GM23338 (cell line): ENCODE data around the gene LETMD1. TPM values are rescaled to one million over a fixed set of nuclear protein-coding genes. Genes with fewer than 3 reads are reported as not detected.

Experiments used
- ATAC-seq: fragments of 200-7000 bp; cut with Tn5 transposase; 3 replicates; pipeline ENCODE4 v1.9.1; 2020
- DNase-seq: peaks from one replicate; pipeline ENCODE4 v3.0.0-alpha.2; 2015; ENCODE audit warnings: low spot score
- H2AFZ ChIP-seq: fragments of 200-600 bp; sonication (generic); 2 replicates; pipeline ENCODE4 v1.8.0; 2016; ENCODE audit warnings: antibody characterized with exemption, mild to moderate bottlenecking, moderate library complexity
- H3F3A ChIP-seq: fragments of 200-600 bp; sonication (generic); replicated peaks from 2 replicates; pipeline ENCODE4 v1.8.0; 2017; ENCODE audit warnings: antibody characterized with exemption, mixed run types, low read depth
- H3K27ac ChIP-seq: fragments of 200-600 bp; sonication (generic); 2 replicates; pipeline ENCODE4 v1.6.1; 2016; ENCODE audit warnings: low read depth
- H3K27me3 ChIP-seq: fragments of 200-600 bp; sonication (generic); 2 replicates; pipeline ENCODE4 v1.8.0; 2016; ENCODE audit warnings: mild to moderate bottlenecking, mixed run types, moderate library complexity; ENCODE audit not compliant: insufficient read depth
- H3K36me3 ChIP-seq: fragments of 200-600 bp; sonication (generic); 2 replicates; pipeline ENCODE4 v1.8.0; 2016; ENCODE audit warnings: mild to moderate bottlenecking; ENCODE audit not compliant: insufficient read depth
- H3K4me1 ChIP-seq: fragments of 200-600 bp; sonication (generic); 2 replicates; pipeline ENCODE4 v1.8.0; 2016; ENCODE audit warnings: mild to moderate bottlenecking, moderate library complexity; ENCODE audit not compliant: insufficient read depth
- H3K4me2 ChIP-seq: fragments of 200-600 bp; sonication (generic); 2 replicates; pipeline ENCODE4 v1.7.1; 2017; ENCODE audit warnings: mixed run types
- H3K4me3 ChIP-seq: fragments of 200-600 bp; sonication (generic); 2 replicates; pipeline ENCODE4 v1.6.1; 2016; ENCODE audit warnings: mixed run types
- H3K79me2 ChIP-seq: fragments of 200-600 bp; sonication (generic); replicated peaks from 2 replicates; pipeline ENCODE4 v1.8.0; 2017; ENCODE audit warnings: mild to moderate bottlenecking; ENCODE audit not compliant: insufficient read depth
- H3K9me2 ChIP-seq: fragments of 200-600 bp; sonication (generic); 2 replicates; pipeline ENCODE4 v1.8.0; 2017; ENCODE audit not compliant: insufficient read depth
- H4K20me1 ChIP-seq: fragments of 200-600 bp; sonication (generic); replicated peaks from 2 replicates; pipeline ENCODE4 v1.8.0; 2017; ENCODE audit warnings: mild to moderate bottlenecking; ENCODE audit not compliant: insufficient read depth
- H3K27ac Mint-ChIP-seq: 2 replicates; pipeline ENCODE4 v1.8.0; 2020; ENCODE audit warnings: inconsistent platforms, mild to moderate bottlenecking, moderate library complexity, mixed read lengths
- H3K27me3 Mint-ChIP-seq: 3 replicates; pipeline ENCODE4 v1.8.0; 2022; ENCODE audit warnings: low read depth, mild to moderate bottlenecking, moderate library complexity, mixed read lengths, inconsistent platforms; ENCODE audit not compliant: insufficient read depth, poor library complexity
- H3K36me3 Mint-ChIP-seq: 3 replicates; pipeline ENCODE4 v1.8.0; 2021; ENCODE audit warnings: low read depth, mild to moderate bottlenecking, inconsistent platforms, moderate library complexity, mixed read lengths
- H3K4me1 Mint-ChIP-seq: 3 replicates; pipeline ENCODE4 v1.8.0; 2020; ENCODE audit warnings: mild to moderate bottlenecking, inconsistent platforms, mixed read lengths
- H3K4me3 Mint-ChIP-seq: 3 replicates; pipeline ENCODE4 v1.8.0; 2021; ENCODE audit warnings: moderate library complexity, mild to moderate bottlenecking, inconsistent platforms, mixed read lengths
- H3K9me3 Mint-ChIP-seq: 3 replicates; pipeline ENCODE4 v1.8.0; 2020; ENCODE audit warnings: moderate library complexity, mild to moderate bottlenecking, inconsistent platforms, mixed read lengths
- EZH2 ChIP-seq: fragments of 200-600 bp; sonication (generic); IDR thresholded peaks from one replicate; pipeline ENCODE4 v1.8.0; 2017; ENCODE audit warnings: antibody characterized with exemption, mild to moderate bottlenecking, low read depth; ENCODE audit not compliant: unreplicated experiment
- ZNF114 ChIP-seq: fragments of 250-450 bp; sonication (Bioruptor Pico); IDR thresholded peaks from 2 replicates; pipeline ENCODE4 v1.5.0; 2020; ENCODE audit warnings: mild to moderate bottlenecking, moderate library complexity
- ZNF331 ChIP-seq: fragments of 250-450 bp; sonication (Bioruptor Pico); IDR thresholded peaks from 2 replicates; pipeline ENCODE4 v1.5.0; 2020; ENCODE audit warnings: low read depth, mild to moderate bottlenecking, moderate library complexity
- polyA plus RNA-seq: library from polyadenylated mRNA; unstranded; fragments of >200 nt; fragmentation: Nextera tagmentation; extraction: Ambion mirVana; gene quantifications from 2 replicates; pipeline ENCODE4 v1.2.1, GENCODE V29; 2016
- total RNA-seq: library from RNA; depleted of rRNA; stranded (reverse); fragments of >200 nt; shearing (Covaris generic); gene quantifications from 2 replicates; pipeline ENCODE4 v1.2.3, GENCODE V29; 2014
- TF ChIP-seq, protein P1 (sequence below), 2 experiments: fragments of 200-600 bp in 1 of 2; sonication (generic) in 1 of 2; conservative IDR thresholded peaks; 2 replicates each; pipeline versions ENCODE4 v1.5.1 to v1.6.1; 2016 to 2017; ENCODE audit warnings: antibody characterized with exemption in 2 of 2, low read depth in 2 of 2, mild to moderate bottlenecking in 2 of 2, moderate library complexity in 1 of 2
- TF ChIP-seq, protein P2 (sequence below): IDR thresholded peaks from one replicate; pipeline ENCODE4 v1.6.1; 2018; ENCODE audit warnings: antibody characterized with exemption; ENCODE audit not compliant: unreplicated experiment

The LETMD1 gene
- total and polyA plus RNA-seq, 2 experiments from 2014 or later, result 15.7 to 29.9 TPM

DNA sequence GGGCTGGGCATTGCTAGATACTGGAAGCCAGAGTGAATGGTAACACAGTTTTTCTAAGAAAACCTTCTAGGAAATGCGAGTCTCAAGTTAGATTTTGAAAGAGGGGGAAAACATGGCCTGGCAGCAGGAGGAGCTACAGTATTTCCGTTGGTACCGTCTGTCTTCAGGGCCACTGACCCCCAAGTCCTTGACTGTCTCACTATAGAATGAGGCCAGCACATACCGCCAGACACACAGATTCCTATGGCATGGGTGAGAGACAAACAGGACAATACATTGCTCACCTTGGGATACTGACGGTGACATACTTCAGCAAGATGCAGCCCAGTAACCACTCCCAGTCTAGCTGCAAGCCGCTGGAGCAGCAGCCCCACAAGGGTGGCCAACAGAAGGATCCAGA, 43.6 kb upstream of the LETMD1 start:
- Histone ChIP-seq H4K20me1 (no peaks in the 10 kb centered on the region), H3K4me1 (peaks cover 13% of the 10 kb centered on the region), H3K79me2 (peaks cover 18% of the 10 kb centered on the region), H3K4me3 (no peak overlapping the region), H3F3A (no peaks in the 10 kb centered on the region), H3K4me2 (no peak overlapping the region), H3K9me2 (no peaks in the 10 kb centered on the region), H3K36me3 (no peaks in the 10 kb centered on the region), H3K27ac (peak overlapping the region; percentile 82), H3K27me3 (no peaks in the 10 kb centered on the region), H2AFZ (no peak overlapping the region)
- H3K4me3 Mint-ChIP-seq, result no peak overlapping the region
- H3K4me1 Mint-ChIP-seq, result peaks cover 30% of the 10 kb centered on the region
- TF ChIP-seq, protein P1, sequence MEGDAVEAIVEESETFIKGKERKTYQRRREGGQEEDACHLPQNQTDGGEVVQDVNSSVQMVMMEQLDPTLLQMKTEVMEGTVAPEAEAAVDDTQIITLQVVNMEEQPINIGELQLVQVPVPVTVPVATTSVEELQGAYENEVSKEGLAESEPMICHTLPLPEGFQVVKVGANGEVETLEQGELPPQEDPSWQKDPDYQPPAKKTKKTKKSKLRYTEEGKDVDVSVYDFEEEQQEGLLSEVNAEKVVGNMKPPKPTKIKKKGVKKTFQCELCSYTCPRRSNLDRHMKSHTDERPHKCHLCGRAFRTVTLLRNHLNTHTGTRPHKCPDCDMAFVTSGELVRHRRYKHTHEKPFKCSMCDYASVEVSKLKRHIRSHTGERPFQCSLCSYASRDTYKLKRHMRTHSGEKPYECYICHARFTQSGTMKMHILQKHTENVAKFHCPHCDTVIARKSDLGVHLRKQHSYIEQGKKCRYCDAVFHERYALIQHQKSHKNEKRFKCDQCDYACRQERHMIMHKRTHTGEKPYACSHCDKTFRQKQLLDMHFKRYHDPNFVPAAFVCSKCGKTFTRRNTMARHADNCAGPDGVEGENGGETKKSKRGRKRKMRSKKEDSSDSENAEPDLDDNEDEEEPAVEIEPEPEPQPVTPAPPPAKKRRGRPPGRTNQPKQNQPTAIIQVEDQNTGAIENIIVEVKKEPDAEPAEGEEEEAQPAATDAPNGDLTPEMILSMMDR (conservative IDR thresholded peaks at IDR 0.05; ENCODE audit: low read depth in 2 of 2), result peak; percentile 30 to 61; a peak in 3 of 4 replicates
- TF ChIP-seq ZNF114 (CRISPR knock-in tag) (no peak), EZH2 (no peak)
- ATAC-seq (peak; percentile 49), DNase-seq (peak; percentile 32)
- H3K36me3 Mint-ChIP-seq, result peaks cover 51% of the 10 kb centered on the region
- peak overlapping the region; percentile 96 for H3K27ac Mint-ChIP-seq
- peaks cover 13% of the 10 kb centered on the region for H3K27me3 Mint-ChIP-seq
- no peaks in the 10 kb centered on the region; the same call in 1 of the 3 replicates for H3K9me3 Mint-ChIP-seq

DNA sequence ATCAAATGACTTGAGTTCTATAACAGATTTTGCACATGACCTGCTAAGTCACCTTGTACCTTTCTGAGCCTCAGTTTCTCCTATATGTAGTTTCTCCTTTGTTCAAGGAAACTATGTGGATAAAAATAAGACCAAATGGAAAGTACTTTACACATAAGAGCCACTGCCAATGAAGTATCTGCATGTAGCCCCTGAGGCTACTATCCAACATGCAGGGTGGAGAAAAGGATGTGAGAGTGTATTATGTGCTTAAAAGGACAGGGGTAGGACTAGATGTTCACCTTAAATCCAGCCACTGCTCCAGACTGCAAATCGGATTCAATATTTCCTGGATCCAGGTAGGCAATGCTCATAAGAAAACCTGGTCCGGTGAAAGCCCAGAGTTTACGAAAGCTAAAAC, 43.1 kb upstream of the LETMD1 start:
- H4K20me1 ChIP-seq, result no peaks in the 10 kb centered on the region
- Mint-ChIP-seq H3K36me3 (peaks cover 50% of the 10 kb centered on the region), H3K27me3 (peaks cover 13% of the 10 kb centered on the region), H3K4me3 (no peak overlapping the region; the same call in 2 of the 3 replicates), H3K27ac (peak overlapping the region; percentile 96), H3K9me3 (no peaks in the 10 kb centered on the region; the same call in 1 of the 3 replicates), H3K4me1 (peaks cover 35% of the 10 kb centered on the region)
- H3K4me1 ChIP-seq, result peaks cover 16% of the 10 kb centered on the region
- no peaks in the 10 kb centered on the region for H3K36me3 ChIP-seq
- H3K9me2 ChIP-seq, result no peaks in the 10 kb centered on the region
- H3F3A ChIP-seq, result no peaks in the 10 kb centered on the region
- TF ChIP-seq, protein P2, sequence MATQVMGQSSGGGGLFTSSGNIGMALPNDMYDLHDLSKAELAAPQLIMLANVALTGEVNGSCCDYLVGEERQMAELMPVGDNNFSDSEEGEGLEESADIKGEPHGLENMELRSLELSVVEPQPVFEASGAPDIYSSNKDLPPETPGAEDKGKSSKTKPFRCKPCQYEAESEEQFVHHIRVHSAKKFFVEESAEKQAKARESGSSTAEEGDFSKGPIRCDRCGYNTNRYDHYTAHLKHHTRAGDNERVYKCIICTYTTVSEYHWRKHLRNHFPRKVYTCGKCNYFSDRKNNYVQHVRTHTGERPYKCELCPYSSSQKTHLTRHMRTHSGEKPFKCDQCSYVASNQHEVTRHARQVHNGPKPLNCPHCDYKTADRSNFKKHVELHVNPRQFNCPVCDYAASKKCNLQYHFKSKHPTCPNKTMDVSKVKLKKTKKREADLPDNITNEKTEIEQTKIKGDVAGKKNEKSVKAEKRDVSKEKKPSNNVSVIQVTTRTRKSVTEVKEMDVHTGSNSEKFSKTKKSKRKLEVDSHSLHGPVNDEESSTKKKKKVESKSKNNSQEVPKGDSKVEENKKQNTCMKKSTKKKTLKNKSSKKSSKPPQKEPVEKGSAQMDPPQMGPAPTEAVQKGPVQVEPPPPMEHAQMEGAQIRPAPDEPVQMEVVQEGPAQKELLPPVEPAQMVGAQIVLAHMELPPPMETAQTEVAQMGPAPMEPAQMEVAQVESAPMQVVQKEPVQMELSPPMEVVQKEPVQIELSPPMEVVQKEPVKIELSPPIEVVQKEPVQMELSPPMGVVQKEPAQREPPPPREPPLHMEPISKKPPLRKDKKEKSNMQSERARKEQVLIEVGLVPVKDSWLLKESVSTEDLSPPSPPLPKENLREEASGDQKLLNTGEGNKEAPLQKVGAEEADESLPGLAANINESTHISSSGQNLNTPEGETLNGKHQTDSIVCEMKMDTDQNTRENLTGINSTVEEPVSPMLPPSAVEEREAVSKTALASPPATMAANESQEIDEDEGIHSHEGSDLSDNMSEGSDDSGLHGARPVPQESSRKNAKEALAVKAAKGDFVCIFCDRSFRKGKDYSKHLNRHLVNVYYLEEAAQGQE, result no peak
- TF ChIP-seq EZH2, result no peak
- TF ChIP-seq ZNF331 (CRISPR knock-in tag), result no peak
- TF ChIP-seq ZNF114 (CRISPR knock-in tag), result no peak
- ATAC-seq, result no peak
- H3K27ac ChIP-seq, result peak overlapping the region; percentile 82
- H2AFZ ChIP-seq, result no peak overlapping the region
- no peaks in the 10 kb centered on the region for H3K27me3 ChIP-seq
- no peak overlapping the region for H3K4me3 ChIP-seq
- DNase-seq, result no peak
- no peak overlapping the region; the same call in 1 of the 2 replicates for H3K4me2 ChIP-seq
- peaks cover 21% of the 10 kb centered on the region for H3K79me2 ChIP-seq
